ENCODE results near the gene CELF2.

DNA sequence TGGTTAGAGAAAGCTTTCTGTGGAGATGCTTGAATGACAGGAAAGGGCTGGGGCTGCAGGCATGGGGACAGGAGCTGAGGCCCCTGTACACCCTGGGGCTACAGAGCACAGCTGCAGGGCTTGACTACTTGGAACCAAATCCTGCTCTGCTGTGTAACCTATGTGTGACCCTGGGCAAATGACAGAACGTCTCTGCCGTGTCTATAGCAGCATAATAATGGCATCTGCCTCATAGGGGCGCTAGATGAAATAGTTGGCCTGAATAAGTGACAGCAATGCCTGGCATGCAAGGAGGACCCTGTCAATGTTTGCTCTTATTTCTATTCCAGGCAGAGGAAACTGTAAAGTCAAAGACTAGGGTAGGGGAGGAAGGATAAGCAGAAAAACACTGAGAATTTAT lies 339.8 kb downstream of the CELF2 start:
- TF ChIP-seq POLR2A (IDR thresholded peaks at IDR 0.05), result no peak
- TF ChIP-seq, protein P1, sequence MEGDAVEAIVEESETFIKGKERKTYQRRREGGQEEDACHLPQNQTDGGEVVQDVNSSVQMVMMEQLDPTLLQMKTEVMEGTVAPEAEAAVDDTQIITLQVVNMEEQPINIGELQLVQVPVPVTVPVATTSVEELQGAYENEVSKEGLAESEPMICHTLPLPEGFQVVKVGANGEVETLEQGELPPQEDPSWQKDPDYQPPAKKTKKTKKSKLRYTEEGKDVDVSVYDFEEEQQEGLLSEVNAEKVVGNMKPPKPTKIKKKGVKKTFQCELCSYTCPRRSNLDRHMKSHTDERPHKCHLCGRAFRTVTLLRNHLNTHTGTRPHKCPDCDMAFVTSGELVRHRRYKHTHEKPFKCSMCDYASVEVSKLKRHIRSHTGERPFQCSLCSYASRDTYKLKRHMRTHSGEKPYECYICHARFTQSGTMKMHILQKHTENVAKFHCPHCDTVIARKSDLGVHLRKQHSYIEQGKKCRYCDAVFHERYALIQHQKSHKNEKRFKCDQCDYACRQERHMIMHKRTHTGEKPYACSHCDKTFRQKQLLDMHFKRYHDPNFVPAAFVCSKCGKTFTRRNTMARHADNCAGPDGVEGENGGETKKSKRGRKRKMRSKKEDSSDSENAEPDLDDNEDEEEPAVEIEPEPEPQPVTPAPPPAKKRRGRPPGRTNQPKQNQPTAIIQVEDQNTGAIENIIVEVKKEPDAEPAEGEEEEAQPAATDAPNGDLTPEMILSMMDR (IDR thresholded peaks at IDR 0.05), result no peak

Data from body of pancreas (tissue), 4 donors.